Measurements from ENCODE around the gene TNFAIP1.

Gene TNFAIP1

DNA sequence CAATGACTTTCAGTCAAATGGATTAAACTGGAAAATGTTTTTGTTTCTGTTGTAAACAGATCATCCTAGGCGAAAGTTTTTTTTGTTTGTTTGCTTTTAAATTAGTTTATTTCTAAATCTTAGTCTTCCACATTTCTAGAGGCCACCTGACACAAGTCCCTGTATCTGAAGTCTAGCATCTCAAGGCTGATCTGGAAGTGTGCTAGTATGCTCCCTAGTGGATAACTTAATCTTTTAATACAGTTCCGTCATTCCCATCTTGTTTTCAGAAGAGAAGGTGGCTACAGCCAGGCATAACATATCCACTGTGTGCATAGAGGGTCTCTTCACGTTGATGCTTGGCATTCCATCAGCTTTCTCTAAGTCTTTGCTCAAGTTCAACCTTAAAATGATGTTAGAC, 7.9 kb upstream of the TNFAIP1 start:
- TF ChIP-seq, protein P1, sequence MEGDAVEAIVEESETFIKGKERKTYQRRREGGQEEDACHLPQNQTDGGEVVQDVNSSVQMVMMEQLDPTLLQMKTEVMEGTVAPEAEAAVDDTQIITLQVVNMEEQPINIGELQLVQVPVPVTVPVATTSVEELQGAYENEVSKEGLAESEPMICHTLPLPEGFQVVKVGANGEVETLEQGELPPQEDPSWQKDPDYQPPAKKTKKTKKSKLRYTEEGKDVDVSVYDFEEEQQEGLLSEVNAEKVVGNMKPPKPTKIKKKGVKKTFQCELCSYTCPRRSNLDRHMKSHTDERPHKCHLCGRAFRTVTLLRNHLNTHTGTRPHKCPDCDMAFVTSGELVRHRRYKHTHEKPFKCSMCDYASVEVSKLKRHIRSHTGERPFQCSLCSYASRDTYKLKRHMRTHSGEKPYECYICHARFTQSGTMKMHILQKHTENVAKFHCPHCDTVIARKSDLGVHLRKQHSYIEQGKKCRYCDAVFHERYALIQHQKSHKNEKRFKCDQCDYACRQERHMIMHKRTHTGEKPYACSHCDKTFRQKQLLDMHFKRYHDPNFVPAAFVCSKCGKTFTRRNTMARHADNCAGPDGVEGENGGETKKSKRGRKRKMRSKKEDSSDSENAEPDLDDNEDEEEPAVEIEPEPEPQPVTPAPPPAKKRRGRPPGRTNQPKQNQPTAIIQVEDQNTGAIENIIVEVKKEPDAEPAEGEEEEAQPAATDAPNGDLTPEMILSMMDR (IDR thresholded peaks at IDR 0.05): no peak

DNA sequence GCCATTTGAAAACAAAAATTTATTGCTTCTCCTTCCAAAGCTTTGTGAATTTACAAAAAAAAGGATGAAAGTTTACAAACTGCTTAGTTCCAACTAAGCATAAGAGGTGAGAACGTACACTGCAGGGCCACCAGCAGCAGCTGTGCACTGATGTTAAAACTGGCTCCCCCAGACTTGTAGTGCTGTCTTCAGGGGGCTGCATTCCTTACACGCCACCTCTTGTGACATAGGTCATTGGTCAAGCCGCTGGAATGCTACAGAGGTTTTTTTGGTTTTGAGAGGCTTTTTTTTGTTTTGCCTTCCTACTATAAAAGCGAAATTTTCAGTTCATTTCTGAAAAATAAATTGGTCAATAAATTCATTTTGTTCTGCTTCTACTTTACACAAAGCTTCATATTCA, 7.2 kb upstream of the TNFAIP1 start:
- TF ChIP-seq, protein P1 (IDR thresholded peaks at IDR 0.05): no peak

DNA sequence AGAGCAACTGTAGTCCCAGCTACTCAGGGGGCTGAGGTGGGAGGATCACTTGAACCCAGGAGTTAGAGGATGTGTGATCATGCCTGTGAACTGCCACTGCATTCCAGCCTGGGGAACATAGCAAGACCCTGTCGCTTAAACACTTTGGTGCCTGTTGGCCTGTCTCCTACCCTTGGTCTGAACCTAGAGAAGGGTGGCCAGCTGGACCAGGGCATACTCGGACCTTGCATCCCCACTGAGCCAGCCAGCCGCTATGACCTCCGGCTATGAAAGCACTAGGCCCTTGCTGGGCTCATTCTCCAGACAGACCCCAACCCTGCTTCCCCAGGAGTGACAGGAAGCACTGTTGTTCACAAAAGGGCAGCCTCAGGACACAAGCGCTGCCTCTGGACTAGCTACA, 4.9 kb upstream of the TNFAIP1 start:
- TF ChIP-seq, protein P1 (IDR thresholded peaks at IDR 0.05): no peak

DNA sequence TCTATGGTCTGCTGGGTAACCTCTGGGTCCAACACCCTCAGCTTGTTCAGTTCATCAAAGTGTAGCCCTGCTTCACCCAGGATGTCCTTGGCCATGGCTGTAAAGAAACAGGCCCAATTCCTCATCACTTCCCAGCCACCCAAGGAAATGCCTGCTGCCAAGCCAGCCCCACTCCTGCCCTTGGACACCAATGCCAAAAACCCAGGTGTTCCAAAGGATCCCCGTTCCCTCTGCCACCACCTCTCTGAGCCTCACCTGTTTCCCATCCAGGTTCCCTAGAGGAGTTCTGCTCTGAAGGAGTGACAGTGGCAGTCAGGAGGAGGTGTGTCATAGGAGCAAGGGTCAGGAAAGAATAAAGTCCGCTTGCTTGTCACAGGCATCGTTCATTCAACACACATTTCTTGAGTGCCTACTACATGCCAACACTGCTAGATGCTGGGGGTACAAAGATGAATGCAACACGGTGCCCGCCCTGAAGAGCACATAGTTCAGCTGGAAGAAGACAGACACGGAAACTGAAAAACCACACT, 3.6 kb upstream of the TNFAIP1 start:
- TF ChIP-seq, protein P1 (IDR thresholded peaks at IDR 0.05): no peak

DNA sequence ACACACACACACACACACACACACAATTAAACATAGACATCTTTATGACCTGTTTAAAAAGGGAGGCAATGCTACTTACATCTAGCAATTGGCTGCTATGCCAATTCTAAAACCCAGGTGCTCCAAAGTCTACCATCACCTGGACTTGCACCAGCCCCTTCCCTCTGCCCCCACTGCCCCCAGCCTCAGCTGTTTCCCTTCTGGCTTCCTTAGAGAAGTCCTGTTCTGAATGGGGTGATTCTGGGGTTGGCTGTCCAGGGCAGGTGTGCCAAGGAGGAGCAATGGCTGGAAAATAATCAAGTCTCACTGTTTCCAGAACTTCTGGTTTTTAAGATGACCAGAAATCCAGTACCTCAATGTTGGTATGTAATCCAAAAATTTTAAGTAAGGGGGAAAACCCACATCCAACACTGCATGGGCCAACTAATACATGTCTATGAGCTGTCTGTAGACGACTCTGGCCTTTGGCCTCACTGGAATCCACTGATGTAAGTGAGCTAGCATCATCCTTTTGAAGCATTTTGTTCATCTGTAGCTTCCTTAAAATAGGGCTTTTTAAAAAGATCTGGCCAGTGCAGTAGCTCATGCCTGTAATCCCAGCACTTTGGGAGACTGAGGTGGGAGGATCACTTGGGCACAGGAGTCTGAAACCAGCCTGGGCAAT, 2.3 kb upstream of the TNFAIP1 start:
- TF ChIP-seq, protein P1 (IDR thresholded peaks at IDR 0.05): no peak

DNA sequence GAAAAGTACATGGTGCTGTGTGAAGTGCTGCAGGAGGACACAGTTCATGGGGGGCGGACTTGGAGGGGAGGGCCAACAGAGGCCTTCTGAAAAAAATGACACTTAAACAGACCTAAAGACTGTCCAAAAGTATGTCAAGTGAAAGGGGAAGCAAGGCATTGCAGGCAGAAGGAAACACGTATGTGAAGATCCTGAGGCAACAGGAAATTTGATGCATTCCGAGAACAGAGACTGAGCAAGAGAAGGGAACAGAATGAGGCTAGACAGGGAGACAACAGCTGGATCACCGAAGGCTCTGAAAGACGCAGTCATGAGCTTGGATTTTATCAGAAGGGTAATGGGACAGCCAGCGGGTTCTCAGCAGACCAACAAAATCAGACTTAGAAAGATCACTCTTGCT, 1.4 kb upstream of the TNFAIP1 start:
- TF ChIP-seq, protein P1 (IDR thresholded peaks at IDR 0.05): no peak

DNA sequence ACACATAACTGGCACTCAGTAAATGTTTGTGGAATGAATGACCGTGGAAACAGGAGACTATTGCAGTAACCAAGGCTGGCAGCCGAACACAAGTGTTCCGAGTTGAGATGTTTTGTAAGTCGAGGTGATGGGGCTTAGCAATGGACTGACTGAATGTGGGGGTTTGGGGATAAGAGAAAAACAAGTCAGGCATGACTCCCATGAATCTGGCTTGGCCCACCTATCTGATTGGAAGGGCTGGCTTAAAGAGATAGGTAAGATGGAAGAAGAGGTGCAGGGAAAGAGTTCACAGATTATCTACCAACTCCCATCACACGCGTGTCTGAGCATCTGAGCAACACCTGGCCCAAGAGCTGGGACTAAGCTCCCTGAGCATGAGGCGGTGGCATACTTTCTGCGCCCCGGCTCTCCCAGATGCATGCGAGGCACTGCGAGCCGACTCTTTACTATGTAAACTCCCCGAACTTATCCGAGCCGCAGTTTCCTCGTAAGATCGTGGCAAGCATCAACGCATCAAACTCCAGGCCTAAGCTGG, 828 bp upstream of the TNFAIP1 start:
- TF ChIP-seq, protein P1 (IDR thresholded peaks at IDR 0.05): no peak
